HEK293T (cell line): ENCODE data around the gene MTCH2.

Experiments
- CTCF ChIA-PET: fragments of 350-600 bp; formaldehyde crosslinking; extraction: SDS; loops from one replicate; lab custom pipeline; 2021; ENCODE audit warnings: antibody characterized with exemption, inconsistent platforms; lab: Yijun Ruan, JAX
- POLR2A ChIA-PET: fragments of 350-600 bp; formaldehyde crosslinking; extraction: SDS; loops from one replicate; lab custom pipeline; 2020; ENCODE audit warnings: antibody characterized with exemption, inconsistent platforms; lab: Yijun Ruan, JAX
- DNase-seq: peaks from one replicate; pipeline ENCODE4 v3.0.0; 2012; ENCODE audit warnings: mixed read lengths; ENCODE audit errors: extremely low spot score
- ARNT ChIP-seq: fragments of 450-650 bp; IDR thresholded peaks from 2 replicates; pipeline ENCODE4 v1.6.1; 2017; ENCODE audit warnings: mild to moderate bottlenecking
- BHLHE40 ChIP-seq: fragments of 450-650 bp; IDR thresholded peaks from 2 replicates; pipeline ENCODE4 v1.6.1; 2016; ENCODE audit warnings: mild to moderate bottlenecking, moderate library complexity, borderline replicate concordance
- CTBP1 ChIP-seq: fragments of 450-650 bp; IDR thresholded peaks from 2 replicates; pipeline ENCODE4 v1.6.1; 2016; ENCODE audit warnings: borderline replicate concordance
- ELF4 ChIP-seq: fragments of 450-650 bp; IDR thresholded peaks from 2 replicates; pipeline ENCODE4 v1.6.1; 2017; ENCODE audit warnings: antibody characterized with exemption
- FOXA1 ChIP-seq: fragments of 450-650 bp; IDR thresholded peaks from 2 replicates; pipeline ENCODE4 v1.6.1; 2016; ENCODE audit warnings: mild to moderate bottlenecking
- FOXK2 ChIP-seq: fragments of 450-650 bp; IDR thresholded peaks from 2 replicates; pipeline ENCODE4 v1.6.1; 2016; ENCODE audit warnings: mild to moderate bottlenecking
- FOXM1 ChIP-seq: fragments of 450-650 bp; IDR thresholded peaks from 2 replicates; pipeline ENCODE4 v1.6.1; 2017; ENCODE audit warnings: mild to moderate bottlenecking, borderline replicate concordance
- HDGF ChIP-seq: fragments of 450-650 bp; IDR thresholded peaks from 2 replicates; pipeline ENCODE4 v1.6.1; 2017; ENCODE audit warnings: antibody characterized with exemption, borderline replicate concordance
- L3MBTL2 ChIP-seq: fragments of 450-650 bp; conservative IDR thresholded peaks from 2 replicates; pipeline ENCODE4 v1.6.1; 2016; ENCODE audit warnings: mild to moderate bottlenecking
- LEF1 ChIP-seq: fragments of 450-650 bp; IDR thresholded peaks from 2 replicates; pipeline ENCODE4 v1.6.1; 2017; ENCODE audit warnings: mild to moderate bottlenecking, borderline replicate concordance
- NFRKB ChIP-seq: fragments of 450-650 bp; IDR thresholded peaks from 2 replicates; pipeline ENCODE4 v1.6.1; 2016; ENCODE audit warnings: mild to moderate bottlenecking, moderate library complexity
- SP1 ChIP-seq: fragments of 450-650 bp; IDR thresholded peaks from 2 replicates; pipeline ENCODE4 v1.6.1; 2017
- SUZ12 ChIP-seq: fragments of 450-650 bp; IDR thresholded peaks from 2 replicates; pipeline ENCODE4 v1.6.1; 2016; ENCODE audit warnings: mild to moderate bottlenecking
- TARDBP ChIP-seq: fragments of 450-650 bp; IDR thresholded peaks from 2 replicates; pipeline ENCODE4 v1.6.1; 2016
- ZNF384 ChIP-seq: fragments of 450-650 bp; IDR thresholded peaks from 2 replicates; pipeline ENCODE4 v1.6.1; 2016
- TF ChIP-seq, protein P1 (sequence below): fragments of 450-650 bp; IDR thresholded peaks from 2 replicates; pipeline ENCODE4 v1.6.1; 2016

Gene MTCH2

GRCh38 chr11:47589584-47589976, 52.8 kb downstream of the MTCH2 start:
- CTCF ChIA-PET, result no interaction called here
- DNase-seq, result no peak
- TF ChIP-seq FOXK2 (no peak), ELF4 (no peak), ZNF384 (no peak), ARNT (no peak), FOXM1 (no peak), SP1 (no peak), TARDBP (no peak), HDGF (no peak), LEF1 (no peak), SUZ12 (no peak)
- POLR2A ChIA-PET, result no interaction called here

DNA sequence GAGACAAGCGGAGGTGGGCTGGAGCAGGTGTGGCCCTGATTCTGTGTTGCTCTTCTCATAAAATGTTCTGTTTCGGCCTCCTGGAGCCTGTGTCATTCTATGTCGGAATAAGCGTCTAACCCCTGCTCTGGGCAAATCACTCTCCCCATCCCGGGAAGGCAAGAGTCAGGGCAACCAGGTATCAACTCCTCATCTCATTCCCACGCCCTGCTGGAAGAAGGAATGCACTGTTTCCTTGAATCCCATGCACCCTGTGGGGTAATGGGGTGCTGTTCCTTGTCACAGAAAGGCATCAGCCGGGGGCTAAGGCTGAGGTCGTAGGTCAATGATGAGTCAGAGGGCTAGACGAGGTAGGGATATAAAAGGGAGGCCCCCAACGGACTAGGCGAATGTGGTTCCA, 53.2 kb downstream of the MTCH2 start:
- ChIA-PET POLR2A (no interaction called here), CTCF (no interaction called here)
- no peak for TF ChIP-seq FOXK2
- TF ChIP-seq CTBP1, result no peak
- no peak for TF ChIP-seq ARNT
- no peak for TF ChIP-seq FOXA1
- TF ChIP-seq ELF4, result no peak
- no peak for TF ChIP-seq HDGF
- TF ChIP-seq LEF1, result no peak
- TF ChIP-seq TARDBP, result no peak
- TF ChIP-seq BHLHE40, result no peak
- no peak for TF ChIP-seq SUZ12
- no peak for TF ChIP-seq FOXM1
- TF ChIP-seq SP1, result no peak
- no peak for TF ChIP-seq ZNF384
- DNase-seq, result no peak

DNA sequence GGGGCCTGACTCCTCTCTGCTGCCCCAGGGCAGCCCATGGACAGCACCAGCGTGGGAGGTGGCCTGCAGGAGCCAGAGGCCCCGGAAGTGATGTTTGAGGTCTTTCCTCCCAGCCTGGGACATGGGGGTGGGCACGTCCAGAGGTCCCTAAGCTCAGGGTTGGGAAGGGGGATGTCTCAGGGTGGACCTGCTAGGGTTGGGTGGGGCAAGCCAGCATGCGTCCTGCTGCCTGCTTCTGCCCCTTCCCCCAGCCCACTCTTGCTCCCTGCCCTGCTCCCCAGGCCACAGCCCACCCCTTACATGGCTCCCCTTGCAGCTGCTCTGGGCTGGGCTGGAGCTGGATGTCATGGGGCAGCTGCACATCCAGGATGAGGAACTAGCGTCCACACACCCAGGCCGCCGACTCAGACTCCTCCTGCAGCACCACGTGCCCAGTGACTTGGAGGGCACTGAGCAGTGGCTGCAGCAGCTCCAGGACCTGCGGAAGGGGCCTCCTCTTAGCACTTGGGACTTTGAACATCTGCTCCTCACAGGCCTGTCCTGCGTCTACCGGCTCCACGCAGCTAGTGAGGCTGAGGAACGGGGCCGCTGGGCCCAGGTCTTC, 54.5 kb downstream of the MTCH2 start:
- no peak for DNase-seq

GRCh38 chr11:47587039-47587716, 55.2 kb downstream of the MTCH2 start:
- POLR2A ChIA-PET, result no interaction called here
- CTCF ChIA-PET, result no interaction called here

More for the DNA sequence above, 54.5 kb downstream of the MTCH2 start:
- TF ChIP-seq SUZ12 (no peak), NFRKB (no peak), TARDBP (no peak), SP1 (no peak), BHLHE40 (no peak), FOXM1 (no peak), ARNT (no peak), ELF4 (no peak), FOXK2 (no peak), CTBP1 (no peak)
- TF ChIP-seq, protein P1, sequence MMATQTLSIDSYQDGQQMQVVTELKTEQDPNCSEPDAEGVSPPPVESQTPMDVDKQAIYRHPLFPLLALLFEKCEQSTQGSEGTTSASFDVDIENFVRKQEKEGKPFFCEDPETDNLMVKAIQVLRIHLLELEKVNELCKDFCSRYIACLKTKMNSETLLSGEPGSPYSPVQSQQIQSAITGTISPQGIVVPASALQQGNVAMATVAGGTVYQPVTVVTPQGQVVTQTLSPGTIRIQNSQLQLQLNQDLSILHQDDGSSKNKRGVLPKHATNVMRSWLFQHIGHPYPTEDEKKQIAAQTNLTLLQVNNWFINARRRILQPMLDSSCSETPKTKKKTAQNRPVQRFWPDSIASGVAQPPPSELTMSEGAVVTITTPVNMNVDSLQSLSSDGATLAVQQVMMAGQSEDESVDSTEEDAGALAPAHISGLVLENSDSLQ, result no peak
- CTCF ChIA-PET, result no interaction called here
- POLR2A ChIA-PET, result no interaction called here

GRCh38 chr11:47586098-47586855, 56.1 kb downstream of the MTCH2 start, which contains the start of gene FAM180B:
Gene FAM180B (plus strand): TSS chr11:47586678. CDS start chr11:47586769, 91 bp downstream.
- CTCF ChIA-PET, result no interaction called here
- POLR2A ChIA-PET, result no interaction called here
- TF ChIP-seq NFRKB (no peak), FOXA1 (no peak), SP1 (no peak), SUZ12 (no peak), TARDBP (no peak), ARNT (no peak), ELF4 (no peak), LEF1 (no peak), CTBP1 (no peak), FOXK2 (no peak), L3MBTL2 (no peak), HDGF (no peak), BHLHE40 (no peak)
- TF ChIP-seq, protein P1, result no peak
- no peak for DNase-seq

More at GRCh38 chr11:47587039-47587716, 55.2 kb downstream of the MTCH2 start:
- no peak for DNase-seq
- TF ChIP-seq FOXA1, result no peak
- TF ChIP-seq SP1, result no peak

GRCh38 chr11:47583844-47584243, 58.5 kb downstream of the MTCH2 start:
- no peak for DNase-seq
- ChIA-PET CTCF (no interaction called here), POLR2A (no interaction called here)
- TF ChIP-seq BHLHE40 (no peak), HDGF (no peak)
